ENCODE data around the gene TMEM270. TPM values are rescaled to one million over a fixed set of nuclear protein-coding genes. Genes with fewer than 3 reads are reported as not detected.
"Not testable (repeated sequence)": the region's sequence is repeated elsewhere in the genome, so short reads cannot be mapped to it uniquely, and the experiment has no call there.

Gene TMEM270
- total RNA-seq: not detected in 2 replicates
- long read RNA-seq: 0 reads

GRCh38 chr7:73860859-73861258 is at the start of gene TMEM270:
Gene TMEM270 (plus strand): TSS chr7:73861159. CDS start chr7:73861195, 36 bp downstream.
- Mint-ChIP-seq H3K27ac (ENCODE audit: unreplicated experiment) (no peak within 1 kb of the TSS), H3K4me3 (no peak within 1 kb of the TSS), H3K27me3 (ENCODE audit: low read depth) (peaks cover 23% of the 10 kb centered on the region), H3K36me3 (ENCODE audit: low read depth) (no peaks in the 10 kb centered on the region), H3K9me3 (no peaks in the 10 kb centered on the region), H3K4me1 (no peaks in the 10 kb centered on the region)
- TF ChIP-seq CTCF (conservative IDR thresholded peaks at IDR 0.05): no peak
- DNase-seq (ENCODE audit: low read depth, low spot score): no peak

- H3K4me3 Mint-ChIP-seq: no peak overlapping the region
Observed at GRCh38 chr7:73811760-73812168, 49.2 kb upstream of the TMEM270 start.

GRCh38 chr7:73812996-73813395 is 48.0 kb upstream of the TMEM270 start:
- H3K4me1 Mint-ChIP-seq: no peaks in the 10 kb centered on the region
- H3K36me3 Mint-ChIP-seq (ENCODE audit: low read depth): no peaks in the 10 kb centered on the region
- no peak for TF ChIP-seq CTCF (conservative IDR thresholded peaks at IDR 0.05)
- no peak overlapping the region for H3K27ac Mint-ChIP-seq (ENCODE audit: unreplicated experiment)
- no peak overlapping the region for H3K4me3 Mint-ChIP-seq
- peaks cover 5% of the 10 kb centered on the region for H3K27me3 Mint-ChIP-seq (ENCODE audit: low read depth)
- no peak for DNase-seq (ENCODE audit: low read depth, low spot score)
- no peaks in the 10 kb centered on the region for H3K9me3 Mint-ChIP-seq

More at GRCh38 chr7:73811760-73812168, 49.2 kb upstream of the TMEM270 start:
- peaks cover 4% of the 10 kb centered on the region for H3K27me3 Mint-ChIP-seq (ENCODE audit: low read depth)
- no peaks in the 10 kb centered on the region for H3K4me1 Mint-ChIP-seq
- H3K9me3 Mint-ChIP-seq: no peaks in the 10 kb centered on the region
- no peaks in the 10 kb centered on the region for H3K36me3 Mint-ChIP-seq (ENCODE audit: low read depth)
- no peak overlapping the region for H3K27ac Mint-ChIP-seq (ENCODE audit: unreplicated experiment)
- peak; percentile 59 for DNase-seq (ENCODE audit: low read depth, low spot score)
- peak; percentile 79 for TF ChIP-seq CTCF (conservative IDR thresholded peaks at IDR 0.05)

GRCh38 chr7:73815436-73815835 is 45.5 kb upstream of the TMEM270 start:
- H3K27me3 Mint-ChIP-seq (ENCODE audit: low read depth): peaks cover 4% of the 10 kb centered on the region
- H3K27ac Mint-ChIP-seq (ENCODE audit: unreplicated experiment): no peak overlapping the region
- H3K4me1 Mint-ChIP-seq: no peaks in the 10 kb centered on the region
- DNase-seq (ENCODE audit: low read depth, low spot score): no peak
- no peak overlapping the region for H3K4me3 Mint-ChIP-seq
- H3K9me3 Mint-ChIP-seq: no peaks in the 10 kb centered on the region
- TF ChIP-seq CTCF (conservative IDR thresholded peaks at IDR 0.05): no peak
- no peaks in the 10 kb centered on the region for H3K36me3 Mint-ChIP-seq (ENCODE audit: low read depth)

- Mint-ChIP-seq H3K27ac (ENCODE audit: unreplicated experiment) (no peak overlapping the region), H3K4me1 (peaks cover 4% of the 10 kb centered on the region), H3K9me3 (no peaks in the 10 kb centered on the region), H3K4me3 (no peak overlapping the region), H3K27me3 (ENCODE audit: low read depth) (peaks cover 2% of the 10 kb centered on the region), H3K36me3 (ENCODE audit: low read depth) (no peaks in the 10 kb centered on the region)
- no peak for DNase-seq (ENCODE audit: low read depth, low spot score)
- no peak for TF ChIP-seq CTCF (conservative IDR thresholded peaks at IDR 0.05)
Observed at GRCh38 chr7:73817121-73817520, 43.8 kb upstream of the TMEM270 start.

- Mint-ChIP-seq H3K36me3 (ENCODE audit: low read depth) (no peaks in the 10 kb centered on the region), H3K9me3 (no peaks in the 10 kb centered on the region), H3K4me1 (peaks cover 8% of the 10 kb centered on the region), H3K4me3 (no peak overlapping the region), H3K27me3 (ENCODE audit: low read depth) (peaks cover 2% of the 10 kb centered on the region), H3K27ac (ENCODE audit: unreplicated experiment) (no peak overlapping the region)
- TF ChIP-seq CTCF (conservative IDR thresholded peaks at IDR 0.05): no peak
- DNase-seq (ENCODE audit: low read depth, low spot score): no peak
Observed at GRCh38 chr7:73820013-73820412, 40.9 kb upstream of the TMEM270 start.

GRCh38 chr7:73821597-73822285 is 39.2 kb upstream of the TMEM270 start:
- H3K9me3 Mint-ChIP-seq; H3K27me3 Mint-ChIP-seq (ENCODE audit: low read depth); H3K27ac Mint-ChIP-seq (ENCODE audit: unreplicated experiment); DNase-seq (ENCODE audit: low read depth, low spot score); H3K36me3 Mint-ChIP-seq (ENCODE audit: low read depth); H3K4me1 Mint-ChIP-seq; H3K4me3 Mint-ChIP-seq: not testable (repeated sequence)
